HG03469 (cell line): Measurements from ENCODE around the gene TRPC6.
"Not testable (repeated sequence)": the region's sequence is repeated elsewhere in the genome, so short reads cannot be mapped to it uniquely, and the experiment has no call there.

Source experiments
- ATAC-seq: cut with Tn5 transposase; IDR thresholded peaks from one replicate; pipeline ENCODE4 v1.9.1; 2021; ENCODE audit warnings: mild to moderate bottlenecking, moderate library complexity, moderate number of reproducible peaks; ENCODE audit not compliant: unreplicated experiment

The TRPC6 gene

DNA sequence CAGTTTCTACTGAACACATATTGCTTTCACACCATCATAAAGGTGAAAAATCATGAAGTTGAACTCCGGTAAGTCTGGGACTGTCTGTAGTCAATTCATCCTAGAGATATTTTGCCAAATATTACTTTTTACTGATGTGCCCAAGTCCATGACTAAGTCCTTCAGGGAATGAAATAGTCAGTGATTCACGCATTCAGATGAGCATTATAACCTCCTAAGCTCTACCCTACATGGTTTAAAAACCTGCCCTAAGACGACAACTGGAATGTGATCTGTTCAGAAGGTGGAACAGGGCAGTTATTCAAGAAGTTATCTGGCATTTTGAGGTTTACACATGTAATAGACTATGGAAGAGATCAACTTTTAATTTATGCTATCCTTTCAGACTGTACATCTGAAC is 125.6 kb downstream of the TRPC6 start:
- no peak for ATAC-seq

DNA sequence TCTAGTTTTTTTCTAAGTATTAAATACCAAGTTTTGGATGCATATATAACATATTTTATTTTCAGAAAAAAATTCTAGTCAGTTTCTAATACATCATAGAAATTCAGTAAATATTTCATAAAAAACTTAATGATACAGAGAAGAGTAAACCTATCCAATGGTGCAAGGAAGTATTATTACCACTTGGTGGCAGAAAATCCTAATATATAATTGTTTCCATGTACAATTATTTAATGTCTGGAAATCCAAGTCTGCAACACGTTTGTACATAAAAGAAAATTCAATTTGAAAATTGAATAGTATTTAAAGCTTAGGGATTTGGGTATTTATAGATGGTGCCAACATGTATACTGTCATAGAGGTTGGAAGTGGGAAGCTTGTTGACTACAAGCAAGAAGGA is 127.0 kb downstream of the TRPC6 start:
- no peak for ATAC-seq

DNA sequence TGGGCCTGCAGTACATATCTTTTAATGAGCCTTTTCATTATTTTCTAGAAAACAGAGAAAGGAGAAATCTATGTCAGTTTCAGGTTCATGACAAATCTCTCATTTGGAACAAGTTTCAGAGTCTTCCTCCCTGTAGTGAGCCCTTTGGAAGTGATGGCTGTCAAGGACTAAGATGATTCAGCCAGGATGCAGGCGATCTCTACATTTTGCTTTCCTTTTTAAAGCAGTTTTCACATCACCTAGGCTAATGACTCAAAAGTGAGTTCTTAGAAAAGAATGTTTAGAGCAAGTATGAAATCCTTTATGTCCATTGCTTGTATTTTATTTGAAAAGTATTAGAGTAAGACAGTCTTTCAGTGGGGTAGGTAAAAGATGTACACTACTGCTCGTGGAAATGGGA is 130.1 kb downstream of the TRPC6 start:
- no peak for ATAC-seq

DNA sequence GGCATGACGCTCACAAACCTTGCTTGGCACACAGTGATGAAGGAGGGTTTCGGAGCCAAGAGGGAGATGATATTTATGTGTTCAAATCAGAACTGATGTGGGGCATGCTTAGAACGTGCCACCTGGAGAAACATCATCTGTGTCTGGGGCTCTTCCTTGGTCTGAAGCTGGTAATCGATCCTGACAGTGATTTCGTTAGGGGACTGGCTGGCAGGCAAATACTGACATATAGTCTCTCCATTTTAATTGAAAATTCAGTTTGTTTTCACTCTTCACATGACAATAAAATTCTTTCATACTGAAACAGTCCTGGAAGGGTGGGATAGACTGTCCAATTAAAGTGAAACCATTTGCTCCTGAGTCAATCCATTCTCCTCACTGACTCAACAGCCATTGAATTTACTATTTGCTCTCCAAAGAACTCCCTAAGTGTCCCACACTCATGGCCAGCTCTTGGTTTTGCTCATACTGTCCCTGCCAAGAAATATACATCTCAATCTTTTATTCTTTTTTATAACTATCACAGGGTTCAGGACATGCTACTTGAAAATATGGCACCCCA is 134.8 kb downstream of the TRPC6 start:
- no peak for ATAC-seq

DNA sequence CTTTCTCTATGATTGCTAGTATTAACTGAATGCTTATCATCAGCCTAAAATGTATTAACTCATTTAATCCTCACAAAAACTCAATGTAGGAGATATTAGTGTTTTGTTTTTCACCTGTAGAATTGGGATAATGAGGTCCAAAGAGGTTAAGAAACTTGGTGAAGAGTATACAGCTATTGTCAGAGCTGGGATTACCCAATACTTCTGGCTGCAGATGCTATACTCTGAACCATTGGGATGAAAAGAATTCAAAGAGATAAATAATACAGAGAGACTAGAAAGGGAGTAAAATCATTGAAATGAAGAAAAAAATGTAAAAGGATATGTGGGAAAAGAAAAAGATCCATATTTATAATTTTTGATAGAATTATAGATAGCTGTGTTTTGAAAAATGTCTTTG is 137.1 kb downstream of the TRPC6 start:
- no peak for ATAC-seq

DNA sequence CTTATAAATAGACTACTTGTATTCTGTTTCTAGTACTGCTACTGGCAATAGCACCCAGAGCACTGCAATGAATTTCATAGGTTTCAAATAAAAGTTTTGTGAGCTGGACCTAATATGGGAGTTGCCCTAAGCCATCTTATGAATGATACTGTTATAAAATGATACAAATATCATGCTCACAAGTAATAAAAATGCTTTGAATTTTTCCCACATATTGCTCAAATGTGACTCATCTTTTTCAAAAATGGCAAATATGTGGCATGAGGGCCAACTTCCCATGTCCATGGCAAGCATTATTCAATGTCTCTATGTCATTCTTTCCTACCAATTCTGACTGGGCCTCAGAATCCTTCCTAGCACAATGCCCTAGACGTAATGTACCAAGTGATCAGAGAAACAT is 137.6 kb downstream of the TRPC6 start:
- ATAC-seq: no peak

DNA sequence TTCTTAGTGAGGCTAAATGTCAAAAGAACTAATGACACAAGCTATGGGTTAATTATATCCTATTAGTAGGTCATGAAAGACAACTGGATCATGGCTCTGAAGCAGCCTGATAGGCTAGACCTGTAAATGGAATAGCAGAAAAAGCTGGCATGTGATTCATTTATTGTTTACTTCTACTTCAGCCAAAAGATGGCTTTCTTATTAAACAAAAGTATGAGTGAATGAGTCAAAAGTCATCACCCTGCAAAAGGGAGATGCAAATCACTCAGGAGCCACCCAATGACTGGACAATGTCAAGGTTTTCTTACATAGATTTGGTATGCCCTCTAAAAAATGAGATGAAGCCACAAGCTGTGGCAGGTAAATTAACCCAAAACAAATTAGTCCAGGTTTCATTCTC is 138.0 kb downstream of the TRPC6 start:
- no peak for ATAC-seq

DNA sequence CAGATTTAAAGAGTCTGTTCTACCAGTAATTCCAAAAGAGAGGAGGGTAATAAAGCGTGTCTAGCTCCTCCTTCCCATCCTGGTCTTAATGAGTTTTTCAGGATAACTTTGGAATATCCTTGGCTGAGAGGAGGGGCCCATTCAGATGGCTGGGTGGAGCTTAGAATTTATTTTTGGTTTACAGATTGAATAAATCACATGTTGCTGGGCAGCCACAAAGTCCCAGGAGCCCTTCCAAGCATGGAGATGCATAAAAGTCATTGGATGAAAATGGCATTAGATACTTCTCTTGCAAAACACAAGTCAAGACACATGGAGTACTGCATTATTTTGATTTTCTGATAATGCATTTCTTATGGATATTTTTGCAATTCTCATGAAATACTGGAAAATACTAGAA is 139.0 kb downstream of the TRPC6 start:
- no peak for ATAC-seq

DNA sequence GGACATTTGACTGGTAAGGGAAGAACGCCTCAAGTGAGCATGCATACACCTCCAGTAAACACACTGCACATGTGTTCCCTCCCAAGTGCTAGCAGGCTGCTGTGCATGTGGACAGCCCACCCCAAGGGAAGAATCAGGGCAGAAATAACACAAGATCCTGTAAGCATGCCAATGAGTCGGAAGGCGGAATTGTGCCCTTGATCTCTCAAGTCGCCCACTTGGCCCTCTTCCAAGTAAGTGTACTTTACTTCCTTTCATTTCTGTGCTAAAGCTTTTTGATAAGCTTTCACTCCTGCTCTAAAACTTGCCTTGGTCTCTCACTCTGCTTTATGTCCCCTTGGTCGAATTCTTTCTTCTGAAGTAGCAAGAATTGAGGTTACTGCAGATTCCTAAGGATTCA is 139.6 kb downstream of the TRPC6 start:
- no peak for ATAC-seq

DNA sequence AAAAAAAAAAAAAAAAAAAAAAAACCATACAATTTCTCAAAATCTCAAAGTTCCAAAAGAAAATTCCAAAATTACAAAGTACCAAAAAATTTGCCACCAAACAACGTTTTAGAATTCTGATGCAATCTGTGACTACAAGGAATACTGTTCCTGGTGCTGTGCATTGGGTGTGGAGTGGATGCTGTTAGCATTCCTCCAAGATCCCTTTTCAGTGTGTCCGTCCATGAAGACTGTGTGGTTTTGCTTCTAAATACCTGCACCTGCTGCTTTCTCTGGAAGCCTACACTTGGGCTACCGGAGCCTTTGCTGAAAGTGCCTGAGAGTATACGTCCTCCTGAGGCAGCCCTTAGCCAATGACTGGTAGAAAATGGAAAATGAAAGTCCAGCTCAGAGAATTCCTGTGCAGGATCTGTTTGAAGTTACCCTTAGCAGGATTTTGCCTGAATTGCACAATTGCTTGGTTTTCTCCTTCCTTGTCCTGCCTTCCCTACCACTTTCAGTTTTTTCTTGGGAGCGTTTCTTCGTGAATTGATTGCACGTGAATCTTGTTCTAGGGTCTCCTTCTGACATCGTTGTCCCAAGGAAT is 140.8 kb downstream of the TRPC6 start:
- ATAC-seq: no peak

DNA sequence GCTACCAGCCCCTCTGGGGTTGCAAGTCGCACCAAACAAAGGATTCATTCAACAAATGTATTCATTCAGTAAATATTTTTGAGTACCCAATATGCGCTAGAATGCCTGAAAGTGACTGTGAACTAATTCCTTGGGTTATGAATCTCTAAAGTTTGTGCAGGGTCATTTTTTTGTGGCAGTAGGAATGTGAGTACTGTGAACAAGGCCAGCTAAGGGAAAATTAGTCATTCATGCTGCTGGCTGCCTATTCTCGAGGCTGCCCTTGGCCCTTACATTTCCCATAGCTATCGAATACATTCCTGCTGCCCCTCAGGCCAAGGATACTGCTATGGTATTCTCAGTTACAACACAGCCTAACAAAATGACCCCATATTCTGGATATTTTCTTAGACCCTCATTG is 141.6 kb downstream of the TRPC6 start:
- no peak for ATAC-seq

DNA sequence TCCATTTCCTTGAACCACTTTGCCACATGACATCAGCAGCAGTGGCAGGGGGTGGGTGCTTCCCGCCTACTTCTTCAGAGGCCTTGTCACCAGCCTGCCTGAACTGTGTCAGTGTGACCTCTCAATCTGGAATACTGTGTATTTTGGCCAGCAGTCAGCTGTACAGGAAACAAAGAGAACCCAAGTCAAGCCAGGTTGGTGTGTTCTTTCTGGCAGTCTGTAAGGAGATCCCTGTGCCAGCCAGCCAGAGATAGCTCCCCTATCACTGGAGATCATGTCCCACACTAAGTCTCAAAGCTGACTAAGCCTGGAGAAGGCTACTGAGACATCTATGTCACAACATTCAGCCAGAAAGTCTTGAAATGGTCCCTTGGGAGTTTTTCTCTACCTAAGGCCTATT is 142.1 kb downstream of the TRPC6 start:
- no peak for ATAC-seq

DNA sequence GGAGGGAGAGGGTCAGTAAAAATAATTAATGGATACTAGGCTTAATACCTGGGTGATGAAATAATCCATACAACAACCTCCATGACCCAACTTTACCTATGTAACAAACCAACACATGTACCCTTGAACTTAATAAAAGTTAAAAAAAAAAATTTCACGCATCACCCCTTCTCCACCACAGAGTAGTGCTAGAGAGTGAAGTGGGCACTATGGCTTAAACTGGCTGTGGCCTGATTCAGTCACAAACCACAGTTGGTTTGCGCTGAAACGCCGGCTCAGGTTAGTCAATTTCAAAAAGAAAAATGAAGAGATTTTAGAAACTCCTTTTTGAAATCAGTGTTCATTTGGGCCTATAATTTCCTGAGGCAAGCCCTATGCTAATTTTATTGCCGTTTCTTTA is 144.3 kb downstream of the TRPC6 start:
- ATAC-seq: no peak

DNA sequence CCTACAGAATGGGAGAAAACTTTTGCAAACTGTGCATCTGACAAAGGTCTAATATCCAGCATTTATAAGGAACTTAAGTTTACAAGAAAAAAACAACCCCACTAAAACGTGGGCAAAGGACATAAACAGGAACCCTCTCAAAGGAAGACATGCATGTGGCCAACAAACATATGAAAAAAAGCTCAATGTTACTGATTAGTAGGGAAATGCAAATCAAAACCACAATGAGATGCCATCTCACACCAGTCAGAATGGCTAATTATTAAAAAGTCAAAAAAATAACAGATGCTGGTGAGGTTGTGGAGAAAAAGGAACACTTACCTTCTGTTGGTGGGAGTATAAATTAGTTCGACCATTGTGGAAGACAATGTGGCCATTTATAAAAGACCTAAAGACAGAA is 145.1 kb downstream of the TRPC6 start:
- ATAC-seq: not testable (repeated sequence)

DNA sequence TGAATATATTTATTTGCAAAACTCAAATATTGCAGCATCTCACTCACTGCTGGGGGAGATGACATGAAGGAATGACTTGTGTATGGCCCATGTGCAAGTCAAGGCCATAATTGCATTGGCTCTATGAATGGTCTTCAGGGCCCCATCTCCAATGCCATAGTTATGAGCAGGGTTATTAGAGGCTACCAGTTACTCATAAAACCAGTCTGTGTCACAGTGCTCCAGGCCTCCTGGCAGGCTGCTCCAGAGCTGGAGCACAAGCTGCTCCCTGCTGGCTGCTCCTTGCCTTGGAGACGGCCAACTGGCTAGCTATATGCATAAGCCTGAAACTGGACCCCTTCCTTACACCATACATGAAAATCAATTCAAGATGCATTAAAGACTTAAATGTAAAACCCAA is 145.7 kb downstream of the TRPC6 start:
- no peak for ATAC-seq

DNA sequence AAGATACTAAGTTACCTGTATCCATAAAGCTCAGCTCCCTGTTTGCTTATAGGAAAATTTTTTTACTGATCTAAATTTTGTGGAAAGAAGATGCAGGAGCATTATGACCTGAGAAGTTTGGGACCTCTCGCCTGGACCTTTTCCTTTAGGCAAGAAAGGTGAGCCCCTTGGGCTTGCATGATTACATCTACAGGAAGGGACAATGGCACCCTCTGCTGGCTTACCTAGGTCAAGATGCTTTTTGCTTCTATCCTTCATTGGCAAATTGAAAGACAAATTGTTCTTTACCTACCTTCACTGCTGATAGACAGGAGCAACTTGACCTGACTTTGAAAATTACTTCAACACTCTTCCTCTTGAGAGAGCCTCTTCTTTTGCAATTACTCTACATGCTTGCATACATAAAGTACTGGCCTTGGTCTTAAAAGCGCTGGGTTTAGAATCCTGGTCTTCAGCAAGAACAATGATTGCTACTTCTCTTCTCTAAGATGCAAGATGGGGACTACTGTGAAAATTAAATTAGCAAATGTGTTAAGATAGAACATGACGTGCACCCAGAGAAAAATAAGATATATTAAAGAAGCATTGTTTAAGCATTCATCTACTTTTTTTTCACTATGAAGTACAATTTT is 147.2 kb downstream of the TRPC6 start:
- no peak for ATAC-seq

DNA sequence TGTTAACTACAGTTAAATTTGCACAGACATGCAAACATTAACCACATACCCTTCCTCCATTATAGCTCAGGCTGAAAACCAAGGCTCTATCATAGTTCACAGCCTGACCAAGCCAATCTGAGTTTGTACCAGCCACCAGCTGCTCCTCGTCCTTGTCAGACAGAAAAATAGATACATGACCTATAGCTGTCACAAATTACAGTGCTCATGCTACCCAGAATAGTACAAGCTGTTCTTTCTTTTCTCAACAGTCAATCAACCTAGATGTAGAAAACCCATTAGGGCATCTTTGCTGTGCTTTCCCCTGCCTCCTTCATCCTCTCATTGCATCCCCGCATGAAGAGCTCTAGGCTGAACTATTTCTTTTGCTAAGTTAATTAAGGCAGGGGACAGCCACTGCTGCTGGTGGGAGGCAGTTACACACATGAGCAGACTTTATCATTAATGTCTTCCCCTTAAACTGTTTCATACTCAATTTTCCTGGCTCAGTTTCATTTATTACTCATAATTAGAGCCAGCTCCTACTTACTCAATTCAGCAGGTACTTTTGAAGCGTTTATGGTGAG is 148.3 kb downstream of the TRPC6 start:
- ATAC-seq: no peak

DNA sequence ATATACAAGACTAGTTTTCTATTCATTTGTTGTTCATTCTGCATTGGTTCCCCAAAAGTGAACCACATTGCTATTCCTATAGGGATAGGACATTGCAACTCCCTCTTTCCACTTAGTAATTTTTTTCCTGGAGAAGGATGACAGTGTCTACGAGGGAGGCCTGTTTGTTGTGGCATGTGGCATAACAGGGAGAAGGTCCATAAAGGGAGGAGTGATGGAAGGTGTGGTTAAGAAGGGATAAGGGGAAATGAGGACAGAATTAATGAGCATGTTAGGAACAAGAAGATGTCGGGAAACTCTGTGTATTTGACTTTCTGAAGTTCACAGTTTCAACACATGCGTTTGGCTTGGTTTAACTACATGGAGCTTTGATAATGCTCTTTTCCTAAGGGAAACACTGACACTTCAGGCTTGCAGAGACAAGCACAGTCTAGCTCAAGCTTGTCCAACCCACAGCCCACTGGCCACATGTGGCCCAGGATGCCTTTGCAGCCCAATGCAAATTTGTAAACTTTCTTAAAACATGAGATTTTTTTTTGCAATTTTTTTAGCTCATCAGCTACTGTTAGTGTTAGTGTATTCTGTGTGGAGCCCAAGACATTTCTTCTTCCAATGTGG is 149.7 kb downstream of the TRPC6 start:
- ATAC-seq: no peak

DNA sequence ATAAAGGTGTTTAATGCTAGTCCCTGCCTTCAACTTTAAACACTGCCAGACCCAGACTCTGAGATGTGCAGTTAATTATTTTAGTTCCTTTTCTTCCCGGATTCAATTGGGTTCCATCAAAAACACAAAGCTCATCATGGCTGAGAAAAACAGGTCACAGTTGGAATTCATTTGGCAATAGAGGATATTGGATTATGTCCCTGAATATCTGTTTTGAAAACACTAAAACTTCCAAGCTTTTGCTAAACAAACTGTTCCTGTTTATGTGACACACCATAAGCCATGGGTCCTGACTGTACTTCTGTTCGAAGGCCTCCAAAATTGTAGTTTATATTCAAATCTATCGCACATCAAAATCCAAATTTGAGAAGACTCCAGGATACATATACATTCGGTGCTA is 150.7 kb downstream of the TRPC6 start:
- no peak for ATAC-seq

DNA sequence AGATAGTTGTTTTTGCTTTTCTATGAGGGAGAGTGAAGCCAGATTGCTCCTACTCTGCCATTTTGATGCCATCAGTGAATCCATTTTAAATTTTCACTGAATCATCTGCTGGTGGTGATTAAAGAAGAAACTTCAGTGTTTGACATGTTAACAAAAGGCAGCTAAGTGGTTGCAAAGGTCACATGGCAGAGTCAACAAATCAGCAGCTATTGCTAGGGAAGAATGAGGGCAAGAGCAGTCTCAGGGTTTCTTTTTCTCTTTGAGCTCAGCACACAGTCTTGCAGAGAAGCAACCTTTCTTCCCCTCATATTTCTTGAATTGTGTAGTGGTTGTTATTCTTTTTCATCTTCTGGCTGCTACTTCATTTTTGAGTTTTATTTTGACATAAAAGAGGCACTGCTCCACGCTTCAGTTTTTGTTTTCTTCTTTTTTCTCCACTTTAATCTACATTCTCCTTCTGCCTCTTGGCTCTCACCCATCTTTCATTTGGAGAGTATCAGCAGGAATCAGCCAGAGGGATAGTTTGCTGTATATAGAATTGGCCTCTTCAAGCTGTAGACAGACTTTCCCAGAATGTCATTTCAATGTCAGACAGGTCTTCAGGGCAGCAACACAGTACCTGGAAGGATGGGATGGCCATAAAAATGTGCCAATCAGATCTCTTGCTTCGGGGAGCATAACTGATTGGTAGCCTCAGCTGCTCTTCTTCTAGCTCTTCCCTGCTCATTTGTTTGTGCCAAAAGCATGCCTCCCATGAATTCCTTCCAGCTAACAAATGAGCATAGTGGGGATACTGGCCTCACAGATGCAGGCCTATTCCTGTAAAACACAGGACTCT is 153.9 kb downstream of the TRPC6 start:
- ATAC-seq: no peak

DNA sequence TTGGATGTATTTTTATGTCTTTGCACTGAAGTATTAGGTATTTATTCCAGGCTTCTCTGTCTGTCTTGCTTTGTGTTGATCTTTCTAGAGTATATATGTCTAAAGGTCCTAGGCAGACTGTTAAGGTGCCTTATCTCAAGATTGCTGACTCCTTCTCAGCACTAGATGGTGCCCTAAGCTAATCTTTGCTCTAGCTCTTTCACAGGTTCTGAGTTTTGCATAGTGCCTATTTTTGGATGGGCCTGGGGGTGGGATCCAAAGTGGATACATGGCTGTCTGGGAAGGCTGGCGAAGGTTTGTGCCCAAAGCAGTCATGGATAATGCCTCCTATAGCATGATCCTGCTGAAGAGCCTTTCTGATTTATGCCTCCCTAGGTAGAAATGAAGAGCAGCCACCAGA is 154.9 kb downstream of the TRPC6 start:
- ATAC-seq: peak; percentile 63
